Right lobe of liver (tissue), 6 donors: ENCODE data around the gene NLRP1. TPM values are rescaled to one million over a fixed set of nuclear protein-coding genes. Genes with fewer than 3 reads are reported as not detected.
A peak's percentile ranks its signal among the peaks of the same experiment; 100 is the strongest.

Experiments used
- ATAC-seq, 4 donors: fragments of 200-7000 bp; cut with Tn5 transposase; one replicate each; pipeline ENCODE4 v1.9.1; 2020; ENCODE audit warnings: mild to moderate bottlenecking in 4 of 4, moderate library complexity in 4 of 4
- DNase-seq, 3 donors: peaks; one replicate each; pipeline ENCODE4 v3.0.0-alpha.2; 2020
- H3K27ac ChIP-seq, 3 donors: fragments of 200-600 bp; one replicate each; pipeline ENCODE4 v1.8.0; 2022
- H3K27me3 ChIP-seq, 2 donors: fragments of 200-600 bp; one replicate each; pipeline ENCODE4 v1.8.0; 2022
- H3K36me3 ChIP-seq, 4 donors: fragments of 200-600 bp; sonication (generic) in 1 of 4; one replicate each; pipeline versions ENCODE4 v1.5.1 to v1.8.0; 2017 to 2022; ENCODE audit warnings: control low read depth in 1 of 4
- H3K4me1 ChIP-seq, 4 donors: fragments of 200-600 bp; sonication (generic) in 1 of 4; one replicate each; pipeline versions ENCODE4 v1.5.1 to v1.8.0; 2017 to 2022; ENCODE audit warnings: control low read depth in 1 of 4
- H3K4me3 ChIP-seq, 3 donors: fragments of 200-600 bp; one replicate each; pipeline ENCODE4 v1.8.0; 2022
- H3K9me3 ChIP-seq, 4 donors: fragments of 200-600 bp; sonication (generic) in 1 of 4; one replicate each; pipeline versions ENCODE4 v1.5.1 to v1.8.0; 2017 to 2022; ENCODE audit warnings: control low read depth in 1 of 4
- POLR2A ChIP-seq: fragments of 450-650 bp; IDR thresholded peaks from one replicate; pipeline ENCODE4 v1.6.1; 2017; ENCODE audit warnings: antibody characterized with exemption, mild to moderate bottlenecking
- WGBS: methylation state at CpG from one replicate; pipeline ENCODE4 v1.1.6; 2018; ENCODE audit warnings: low coverage, low lambda C conversion rate; ENCODE audit not compliant: insufficient coverage; ENCODE audit errors: missing lambda C conversion rate; 5-methylcytosine and 5-hydroxymethylcytosine counted together
- intact Hi-C, 2 donors: fragments of 100-400 bp; cut with DNase I; formaldehyde crosslinking; loops; one replicate each; pipeline versions ENCODE4 v1.11.2 to v1.14.1; 2022
- total RNA-seq, 6 experiments: library from RNA; depleted of rRNA in 2 of 6; stranded (reverse); fragments of >200 nt in 2 of 6; fragmentation: NEBNext Ultra II Directional in 3 of 6; extraction: Animal tissue kit (Norgen Biotek cat#: 25700) in 3 of 6; gene quantifications; one replicate each; pipeline versions ENCODE4 v1.1.0 to v1.2.4, GENCODE V29; 2016 to 2023
- TF ChIP-seq, protein P1 (sequence below), 4 donors: fragments of 200-600 bp in 3 of 4; fragments of 450-650 bp in 1 of 4; IDR thresholded peaks; one replicate each; pipeline versions ENCODE4 v1.5.1 to v1.8.0; 2016 to 2022; ENCODE audit warnings: antibody characterized with exemption in 4 of 4, mild to moderate bottlenecking in 2 of 4
- donor health status: DM: no; HTN: yes; CAD: no.
- donor health status: DM: no; HTN: no; CAD: no.
- donor health status: DM: no; HTN: no; CAD: no.
- donor health status: DM: no; HTN: yes; CAD: no.
- donor health status: DM: no; HTN: yes; CAD: no.

The NLRP1 gene
- total RNA-seq, 6 experiments from 2014 or later, result 2.5 to 4.7 (median 3.3) TPM

DNA sequence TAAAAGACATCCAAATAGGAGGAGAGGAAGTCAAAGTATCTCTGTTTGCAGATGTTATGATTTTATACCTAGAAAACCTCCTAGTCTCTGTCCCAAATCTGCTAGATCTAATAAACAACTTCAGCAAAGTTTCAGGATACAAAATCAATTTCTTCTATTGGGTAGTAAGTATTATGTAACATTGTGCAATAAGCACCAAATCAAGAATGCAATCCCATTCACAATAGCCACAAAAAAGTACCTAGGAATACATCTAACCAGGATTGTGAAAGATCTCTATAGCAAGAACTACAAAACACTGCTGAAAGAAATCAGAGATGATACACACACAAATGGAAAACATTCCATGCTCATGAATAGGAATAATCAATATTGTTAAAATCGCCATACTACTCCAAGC, 13.0 kb downstream of the NLRP1 start:
- Histone ChIP-seq H3K4me1 (no peaks in the 10 kb centered on the region), H3K4me3 (no peak overlapping the region), H3K9me3 (no peaks in the 10 kb centered on the region), H3K27me3 (no peaks in the 10 kb centered on the region), H3K36me3 (no peaks in the 10 kb centered on the region), H3K27ac (no peak overlapping the region)
- TF ChIP-seq, protein P1, sequence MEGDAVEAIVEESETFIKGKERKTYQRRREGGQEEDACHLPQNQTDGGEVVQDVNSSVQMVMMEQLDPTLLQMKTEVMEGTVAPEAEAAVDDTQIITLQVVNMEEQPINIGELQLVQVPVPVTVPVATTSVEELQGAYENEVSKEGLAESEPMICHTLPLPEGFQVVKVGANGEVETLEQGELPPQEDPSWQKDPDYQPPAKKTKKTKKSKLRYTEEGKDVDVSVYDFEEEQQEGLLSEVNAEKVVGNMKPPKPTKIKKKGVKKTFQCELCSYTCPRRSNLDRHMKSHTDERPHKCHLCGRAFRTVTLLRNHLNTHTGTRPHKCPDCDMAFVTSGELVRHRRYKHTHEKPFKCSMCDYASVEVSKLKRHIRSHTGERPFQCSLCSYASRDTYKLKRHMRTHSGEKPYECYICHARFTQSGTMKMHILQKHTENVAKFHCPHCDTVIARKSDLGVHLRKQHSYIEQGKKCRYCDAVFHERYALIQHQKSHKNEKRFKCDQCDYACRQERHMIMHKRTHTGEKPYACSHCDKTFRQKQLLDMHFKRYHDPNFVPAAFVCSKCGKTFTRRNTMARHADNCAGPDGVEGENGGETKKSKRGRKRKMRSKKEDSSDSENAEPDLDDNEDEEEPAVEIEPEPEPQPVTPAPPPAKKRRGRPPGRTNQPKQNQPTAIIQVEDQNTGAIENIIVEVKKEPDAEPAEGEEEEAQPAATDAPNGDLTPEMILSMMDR (IDR thresholded peaks at IDR 0.05), result no peak
- TF ChIP-seq POLR2A, result no peak
- WGBS, result 70% methylated on average over 1 of the region's 1 CpG
- DNase-seq (no peak), ATAC-seq (no peak)
- intact Hi-C loops, result no loop called here

DNA sequence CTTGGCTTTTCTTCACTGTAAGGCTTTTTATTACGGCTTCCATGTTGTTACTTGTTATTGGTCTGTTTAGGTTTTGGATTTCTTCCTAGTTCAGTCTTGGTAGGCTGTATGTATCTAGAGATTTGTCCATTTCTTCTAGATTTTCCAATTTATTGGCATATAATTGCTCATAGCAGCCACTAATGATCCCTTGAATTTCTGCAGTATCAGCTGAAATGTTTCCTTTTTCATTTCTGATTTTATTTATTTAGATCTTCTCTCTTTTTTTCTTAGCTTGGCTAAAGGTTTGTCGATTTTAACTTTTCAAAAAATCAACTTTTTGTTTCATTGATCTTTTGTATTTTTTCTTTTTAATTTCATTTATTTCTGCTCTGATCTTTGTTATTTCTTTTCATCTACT, 18.5 kb downstream of the NLRP1 start:
- Histone ChIP-seq H3K4me3 (no peak overlapping the region), H3K4me1 (no peaks in the 10 kb centered on the region), H3K9me3 (no peaks in the 10 kb centered on the region), H3K27me3 (no peaks in the 10 kb centered on the region), H3K36me3 (no peaks in the 10 kb centered on the region), H3K27ac (no peak overlapping the region)
- DNase-seq, result no peak
- no peak for ATAC-seq
- TF ChIP-seq, protein P1 (IDR thresholded peaks at IDR 0.05), result no peak
- no peak for TF ChIP-seq POLR2A
- intact Hi-C loops, result no loop called here
- 58% methylated on average over 2 of the region's 2 CpGs for WGBS

- Histone ChIP-seq H3K27me3 (no peaks in the 10 kb centered on the region), H3K36me3 (peaks cover 0 to 2% (median 0%) of the 10 kb centered on the region in 4 donors), H3K4me3 (no peak overlapping the region), H3K9me3 (no peaks in the 10 kb centered on the region), H3K4me1 (no peaks in the 10 kb centered on the region), H3K27ac (no peak overlapping the region)
- ATAC-seq (no peak), DNase-seq (no peak)
- intact Hi-C loops, result no loop called here
- 49% methylated on average over 2 of the region's 2 CpGs for WGBS
- TF ChIP-seq, protein P1 (IDR thresholded peaks at IDR 0.05), result no peak
- no peak for TF ChIP-seq POLR2A
These were observed 20.9 kb downstream of the NLRP1 start for GRCh38 chr17:5563456-5563855.

DNA sequence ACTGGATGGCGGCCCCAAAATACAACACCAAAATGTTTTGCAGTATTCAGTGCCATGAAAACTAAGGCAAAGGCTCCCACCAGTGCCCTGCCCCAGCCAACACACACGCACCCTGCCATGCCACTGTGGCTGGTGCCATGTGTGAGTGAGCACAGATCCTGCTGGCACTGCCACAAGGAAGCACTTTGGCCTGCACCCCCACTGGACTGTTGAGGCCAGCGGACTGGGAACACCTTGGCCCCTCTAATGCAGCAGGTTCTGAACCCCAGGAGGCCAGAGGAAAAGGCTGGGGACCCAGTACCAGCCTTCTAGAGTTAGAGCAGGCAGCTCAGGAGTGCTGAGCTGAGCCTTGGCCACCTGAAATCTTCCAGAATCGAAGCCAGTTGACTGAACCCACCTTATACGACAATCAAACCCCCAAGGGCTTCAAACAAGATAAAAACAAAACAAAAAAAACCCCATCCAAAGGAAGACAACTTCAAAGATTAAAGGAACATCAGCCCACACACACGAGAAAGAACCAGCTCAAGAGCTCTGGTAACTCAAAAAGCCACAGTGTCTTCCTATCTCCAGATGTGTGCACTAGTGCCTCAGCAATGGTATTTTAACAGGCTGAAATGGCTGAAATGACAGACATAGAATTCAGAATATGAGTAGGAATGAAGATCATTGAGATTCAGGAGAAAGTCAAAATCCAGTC, 21.5 kb downstream of the NLRP1 start:
- H3K9me3 ChIP-seq, result no peaks in the 10 kb centered on the region
- DNase-seq (no peak), ATAC-seq (peak in 1 of 4 donors; percentile 14)
- no peaks in the 10 kb centered on the region for H3K4me1 ChIP-seq
- H3K27ac ChIP-seq, result no peak overlapping the region
- WGBS, result 49% methylated on average over 3 of the region's 6 CpGs
- peaks cover 0 to 2% (median 0%) of the 10 kb centered on the region in 4 donors for H3K36me3 ChIP-seq
- no peaks in the 10 kb centered on the region for H3K27me3 ChIP-seq
- H3K4me3 ChIP-seq, result no peak overlapping the region
- TF ChIP-seq, protein P1 (IDR thresholded peaks at IDR 0.05), result no peak
- TF ChIP-seq POLR2A, result no peak
- intact Hi-C loops, result no loop called here
